Upper lobe of left lung (tissue), 4 donors: ENCODE results near the gene KCNIP1.

ENCODE experiments used
- POLR2A ChIP-seq, 4 donors: fragments of 450-650 bp; IDR thresholded peaks; one replicate each; pipeline ENCODE4 v1.5.1; 2016 to 2017; ENCODE audit warnings: antibody characterized with exemption in 4 of 4, mild to moderate bottlenecking in 2 of 4
- TF ChIP-seq, protein P1 (sequence below), 6 experiments: fragments of 450-650 bp in 4 of 6; fragments of 200-600 bp in 2 of 6; sonication (generic) in 2 of 6; IDR thresholded peaks; one replicate each; pipeline ENCODE4 v1.5.1; 2016 to 2019; ENCODE audit warnings: antibody characterized with exemption in 6 of 6

DNA sequence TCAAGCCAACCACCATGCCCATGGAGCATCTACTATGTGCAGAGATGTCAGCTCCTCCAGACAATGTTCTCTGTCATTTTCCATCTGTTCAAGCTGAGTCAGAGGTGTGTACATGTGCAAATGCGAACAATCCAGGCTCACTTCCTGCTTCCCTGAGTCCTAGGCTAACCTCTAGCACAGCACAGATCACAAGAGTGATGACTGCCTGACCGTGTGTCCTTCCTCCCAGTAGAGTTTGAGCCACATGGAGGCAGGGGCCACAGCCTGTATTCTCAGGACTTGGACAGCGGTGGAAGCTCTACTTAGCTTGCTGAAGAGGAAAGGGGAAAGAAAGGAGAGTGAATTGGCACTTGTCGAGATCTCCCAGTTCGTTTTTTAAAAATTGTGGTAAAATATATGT is 87.2 kb downstream of the KCNIP1 start:
- TF ChIP-seq, protein P1, sequence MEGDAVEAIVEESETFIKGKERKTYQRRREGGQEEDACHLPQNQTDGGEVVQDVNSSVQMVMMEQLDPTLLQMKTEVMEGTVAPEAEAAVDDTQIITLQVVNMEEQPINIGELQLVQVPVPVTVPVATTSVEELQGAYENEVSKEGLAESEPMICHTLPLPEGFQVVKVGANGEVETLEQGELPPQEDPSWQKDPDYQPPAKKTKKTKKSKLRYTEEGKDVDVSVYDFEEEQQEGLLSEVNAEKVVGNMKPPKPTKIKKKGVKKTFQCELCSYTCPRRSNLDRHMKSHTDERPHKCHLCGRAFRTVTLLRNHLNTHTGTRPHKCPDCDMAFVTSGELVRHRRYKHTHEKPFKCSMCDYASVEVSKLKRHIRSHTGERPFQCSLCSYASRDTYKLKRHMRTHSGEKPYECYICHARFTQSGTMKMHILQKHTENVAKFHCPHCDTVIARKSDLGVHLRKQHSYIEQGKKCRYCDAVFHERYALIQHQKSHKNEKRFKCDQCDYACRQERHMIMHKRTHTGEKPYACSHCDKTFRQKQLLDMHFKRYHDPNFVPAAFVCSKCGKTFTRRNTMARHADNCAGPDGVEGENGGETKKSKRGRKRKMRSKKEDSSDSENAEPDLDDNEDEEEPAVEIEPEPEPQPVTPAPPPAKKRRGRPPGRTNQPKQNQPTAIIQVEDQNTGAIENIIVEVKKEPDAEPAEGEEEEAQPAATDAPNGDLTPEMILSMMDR (IDR thresholded peaks at IDR 0.05): no peak
- no peak for TF ChIP-seq POLR2A (IDR thresholded peaks at IDR 0.05)
